Measurements from ENCODE around the gene SLC25A48.
A peak's percentile ranks its signal among the peaks of the same experiment; 100 is the strongest.

SLC25A48 gene

GRCh38 chr5:135886136-135886535 is 51.7 kb downstream of the SLC25A48 start:
- DNase-seq, result no peak

DNA sequence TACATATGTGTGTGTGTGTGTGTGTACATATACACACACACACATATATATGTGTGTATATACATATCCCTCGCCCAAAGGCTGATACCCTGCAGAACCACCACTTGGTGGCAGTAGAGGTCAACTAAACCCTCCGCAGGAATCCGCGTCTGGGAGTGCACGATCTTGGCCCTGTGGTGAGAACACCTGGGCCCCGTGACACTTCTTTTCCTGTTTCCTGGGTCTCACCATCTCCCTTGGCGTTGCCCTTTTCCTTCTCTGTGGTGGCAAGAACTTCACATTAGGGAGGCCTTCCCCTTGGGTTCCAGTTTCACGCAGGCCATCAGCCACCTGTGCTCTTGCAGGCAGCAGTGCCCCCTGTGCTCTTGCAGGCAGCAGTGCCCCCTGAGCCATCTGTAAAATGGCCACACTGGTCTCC is 53.0 kb downstream of the SLC25A48 start:
- DNase-seq, result peak; percentile 55

DNA sequence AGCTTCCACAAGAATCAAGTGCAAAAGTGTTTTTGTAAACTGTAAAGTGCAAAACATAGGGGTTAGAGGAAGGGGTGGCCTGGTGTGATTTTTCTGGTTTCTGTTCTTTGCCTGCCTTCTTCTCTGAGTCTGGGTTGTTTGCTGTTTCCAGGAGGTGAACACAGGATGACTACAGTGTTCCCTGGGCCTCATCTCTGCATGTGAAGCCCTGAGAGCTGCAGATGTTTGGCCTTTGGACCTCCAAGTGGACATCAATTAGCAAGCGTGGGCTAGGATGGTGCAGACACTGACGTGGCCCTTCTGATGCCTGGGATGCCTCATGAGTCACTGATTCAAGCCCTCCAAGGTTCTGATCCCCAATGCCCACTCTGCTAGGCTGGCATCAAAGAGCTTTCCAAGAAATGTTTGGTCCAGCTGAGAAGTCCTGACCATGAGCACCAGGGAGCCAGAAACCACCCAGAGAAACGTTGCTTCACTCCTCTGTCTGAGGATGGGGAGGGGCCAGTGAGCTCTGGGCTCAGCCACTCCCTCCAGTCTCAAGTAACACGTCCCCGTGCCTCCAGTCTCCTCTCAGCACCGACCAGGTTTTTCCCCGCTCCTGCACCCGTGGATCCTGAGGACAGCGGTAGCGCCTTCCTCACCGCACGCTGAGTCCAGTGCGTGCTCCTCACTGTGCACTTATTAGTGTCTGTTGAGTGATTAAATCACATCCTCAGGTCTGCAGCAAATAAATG is 53.6 kb downstream of the SLC25A48 start:
- no peak for DNase-seq

- no peak for DNase-seq
These were observed 55.8 kb downstream of the SLC25A48 start for GRCh38 chr5:135890296-135890695.

DNA sequence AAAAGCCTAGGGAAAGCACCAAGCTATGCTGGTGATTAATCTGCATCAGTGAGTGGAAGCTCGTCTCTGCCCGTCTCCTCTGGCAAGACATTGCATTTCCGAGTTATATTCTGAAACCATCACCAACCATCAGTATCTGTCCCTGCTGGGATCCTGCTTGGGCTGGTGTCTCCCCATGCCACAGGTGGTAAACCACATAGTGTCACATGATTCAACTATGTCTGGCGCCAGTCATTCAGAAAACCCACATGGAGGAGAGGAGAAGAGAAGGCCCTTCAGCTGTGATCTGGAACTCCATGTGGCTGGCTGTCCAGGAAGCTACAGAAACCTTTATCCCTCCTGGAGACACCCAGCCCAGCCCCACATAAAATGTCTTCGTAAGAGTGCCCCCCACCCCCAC is 56.4 kb downstream of the SLC25A48 start:
- DNase-seq, result no peak

DNA sequence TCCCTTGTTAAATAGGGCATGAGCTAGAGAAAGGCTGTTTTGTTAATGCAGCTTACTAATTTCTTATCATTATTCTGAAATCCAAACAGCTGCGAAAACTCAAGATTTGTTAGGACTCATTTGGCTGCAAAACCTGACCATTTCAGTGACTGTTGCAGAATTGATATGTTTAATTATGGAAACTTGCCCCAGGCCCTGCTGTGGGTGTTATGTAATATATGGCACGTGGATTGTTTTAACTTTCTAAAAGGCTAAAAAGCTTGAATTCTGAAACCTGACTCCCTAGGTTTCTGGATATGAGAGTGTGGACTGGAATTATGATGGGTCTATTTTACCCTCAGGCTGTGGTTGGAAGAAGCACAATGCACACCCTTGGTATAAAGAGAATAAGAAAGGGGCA is 56.8 kb downstream of the SLC25A48 start:
- no peak for DNase-seq

DNA sequence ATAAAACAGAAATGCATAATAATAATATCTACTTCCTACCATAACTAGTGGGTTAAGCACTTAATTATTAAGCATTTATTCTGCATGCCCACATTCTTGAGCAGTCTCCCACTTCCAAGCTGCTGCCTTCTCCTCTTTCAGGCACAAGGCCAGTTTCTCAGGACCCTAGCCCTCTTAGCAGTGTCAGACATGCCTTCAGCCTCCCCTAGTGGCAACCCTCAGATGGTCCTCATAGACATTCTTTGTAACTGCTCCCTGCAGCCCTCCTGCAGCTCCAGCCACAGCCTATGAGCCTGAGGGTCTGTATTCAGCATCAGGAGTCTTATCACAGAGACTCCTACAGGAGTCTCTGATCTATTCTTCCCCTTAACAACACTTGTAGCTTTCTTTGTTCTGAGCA is 57.3 kb downstream of the SLC25A48 start:
- DNase-seq, result no peak

GRCh38 chr5:135894276-135894675 is 59.8 kb downstream of the SLC25A48 start:
- no peak for DNase-seq

DNA sequence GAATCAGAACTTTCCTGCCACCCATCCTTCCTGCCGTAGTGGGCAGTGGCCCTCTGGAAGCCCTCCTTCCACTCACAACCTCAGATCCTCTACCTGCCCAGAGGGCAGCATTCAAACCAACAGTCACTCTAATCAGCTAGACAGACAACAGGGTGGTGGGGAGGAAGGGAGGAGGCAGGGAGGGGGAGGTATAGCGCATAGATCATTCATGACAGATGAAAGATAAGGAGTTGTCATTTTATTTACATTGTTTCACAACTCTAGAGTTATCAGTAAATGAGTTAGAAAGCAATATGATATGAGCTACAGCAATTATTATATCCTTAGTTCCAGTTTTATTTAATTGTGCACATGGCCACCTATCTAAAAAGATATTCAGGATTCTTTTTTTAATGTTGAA is 60.3 kb downstream of the SLC25A48 start:
- no peak for DNase-seq

- DNase-seq, result no peak
These were observed 61.1 kb downstream of the SLC25A48 start, which contains the start of gene IL9 for GRCh38 chr5:135895474-135896006. Gene IL9 (minus strand): TSS chr5:135895841. CDS start chr5:135895816, 25 bp downstream.

GRCh38 chr5:135898651-135899050 is 64.2 kb downstream of the SLC25A48 start:
- DNase-seq, result no peak

DNA sequence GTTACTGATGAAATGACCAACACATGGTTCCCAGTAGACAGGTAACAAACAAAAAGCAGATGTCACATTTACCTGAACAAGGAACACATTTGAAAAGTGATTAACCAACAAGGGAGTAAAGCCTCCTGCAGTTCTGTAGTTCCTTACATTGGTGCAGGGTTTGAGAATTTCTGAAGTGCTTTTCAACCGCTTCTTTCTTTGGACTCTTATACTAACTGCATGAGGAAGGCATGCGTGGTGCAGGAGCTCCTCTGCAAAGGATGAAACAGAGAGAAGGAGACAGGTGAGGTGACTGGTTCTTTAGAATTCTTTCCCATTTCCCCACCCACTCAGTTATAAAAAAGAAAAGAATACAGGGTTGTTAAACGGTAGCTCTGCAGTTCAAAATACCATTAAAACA is 65.8 kb downstream of the SLC25A48 start:
- no peak for DNase-seq

GRCh38 chr5:135901633-135902032 is 67.2 kb downstream of the SLC25A48 start:
- no peak for DNase-seq

DNA sequence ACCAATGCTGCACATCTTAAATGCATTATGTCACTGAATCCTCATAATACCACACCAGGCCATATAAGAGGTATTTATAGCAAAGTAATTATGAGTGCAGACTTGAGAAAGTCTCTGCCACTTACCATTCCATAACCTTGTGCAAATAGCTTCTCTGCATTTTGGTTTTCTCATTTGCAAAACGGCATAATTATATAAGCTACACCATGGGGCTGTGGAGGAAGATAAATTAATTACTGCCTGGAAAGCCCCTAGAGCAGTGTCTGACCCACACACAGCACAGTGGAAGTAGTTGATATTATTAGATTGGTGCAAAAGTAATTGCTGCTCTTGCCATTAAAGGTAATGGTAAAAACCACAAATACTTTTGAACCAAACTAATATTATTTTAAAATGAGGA is 70.7 kb downstream of the SLC25A48 start:
- DNase-seq, result no peak

DNA sequence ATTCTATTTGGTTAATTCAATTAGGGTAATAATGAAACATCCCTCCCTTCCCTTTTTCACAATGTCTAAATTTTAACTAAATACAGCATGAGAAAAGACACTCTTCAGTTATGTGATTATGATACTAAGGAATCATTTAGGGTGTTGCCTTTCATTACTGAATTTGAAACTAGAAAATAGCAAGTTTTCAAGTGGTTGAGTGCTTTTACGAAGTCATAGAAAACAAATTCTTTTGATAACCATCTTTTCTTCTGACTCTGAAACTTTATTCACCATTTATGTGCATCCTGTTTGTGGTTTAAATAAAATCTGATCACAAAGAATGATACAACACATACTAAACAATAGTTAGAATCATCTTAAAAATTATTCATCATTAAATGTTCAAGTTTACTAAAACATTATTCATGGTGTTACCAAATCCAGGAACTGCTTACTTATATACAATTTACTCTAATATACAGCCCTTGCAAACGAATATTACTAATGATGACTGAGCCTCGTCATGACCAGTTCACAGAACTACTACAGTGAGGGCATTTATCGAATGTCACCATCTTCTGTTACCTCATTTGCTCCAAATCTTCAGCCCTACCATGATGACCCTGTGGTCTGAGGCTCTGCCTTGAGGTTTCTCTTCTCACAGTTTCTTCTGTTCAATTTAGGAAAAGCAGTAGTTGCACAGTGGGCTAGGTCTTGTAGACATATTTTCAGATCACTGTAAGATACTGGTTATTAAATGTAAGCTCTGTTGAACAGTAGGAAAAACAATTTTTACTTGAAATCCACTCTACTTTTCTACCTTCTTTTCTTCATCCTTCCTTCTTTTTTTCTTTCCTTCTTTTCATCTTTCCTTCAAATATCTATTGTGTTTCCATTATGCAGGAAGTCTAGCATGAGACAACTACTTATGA is 79.5 kb downstream of the SLC25A48 start:
- DNase-seq, result no peak

- no peak for DNase-seq
These were observed 81.1 kb downstream of the SLC25A48 start for GRCh38 chr5:135915466-135916001.

DNA sequence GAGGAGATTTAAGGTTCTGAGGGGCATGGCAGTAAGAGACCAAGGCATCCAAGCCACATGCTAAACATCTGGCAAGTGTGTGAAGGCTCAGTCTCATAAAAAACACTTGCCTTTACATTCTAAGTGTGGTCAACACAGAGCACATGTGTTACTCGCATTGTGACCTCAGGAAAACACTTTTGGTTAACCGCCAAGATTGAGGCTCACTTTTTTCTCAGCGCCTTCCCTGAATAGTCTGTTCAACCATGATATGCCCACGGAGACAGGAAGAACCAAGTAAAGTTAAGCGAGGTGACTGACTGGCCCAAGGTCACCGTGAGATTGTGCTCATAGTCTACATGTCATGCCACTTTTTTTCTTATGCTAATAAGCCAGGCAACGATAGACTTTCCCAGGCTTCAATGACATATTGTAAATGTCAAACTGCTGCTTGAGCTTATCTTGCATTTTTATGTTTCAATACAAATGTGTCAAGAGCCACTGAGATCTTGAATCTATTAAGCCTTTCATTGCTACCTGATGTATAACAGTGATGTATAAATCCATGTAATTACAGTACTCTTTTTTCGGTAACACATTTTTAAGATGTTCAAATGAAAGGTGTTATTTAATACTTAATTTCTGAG is 82.3 kb downstream of the SLC25A48 start:
- no peak for DNase-seq

GRCh38 chr5:135920199-135920598 is 85.7 kb downstream of the SLC25A48 start:
- DNase-seq, result no peak

DNA sequence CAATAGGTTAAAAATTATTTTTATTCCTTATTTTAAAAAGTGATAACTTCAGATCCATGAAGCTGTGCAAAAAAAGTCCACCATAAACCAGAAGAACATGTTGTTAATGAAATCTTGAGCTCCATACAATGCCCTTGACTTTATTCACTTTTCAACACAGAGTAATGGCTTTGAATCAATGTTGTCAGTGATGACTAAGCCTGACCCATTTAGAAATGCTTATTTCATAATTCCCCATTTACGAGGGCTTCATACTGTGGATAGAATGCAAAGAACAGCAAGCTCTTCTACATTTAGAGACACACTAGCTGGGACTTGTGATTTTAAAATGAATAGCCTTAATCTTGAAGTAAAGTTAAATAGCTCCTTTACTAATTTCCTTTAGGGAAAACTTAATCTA is 86.9 kb downstream of the SLC25A48 start:
- no peak for DNase-seq

DNA sequence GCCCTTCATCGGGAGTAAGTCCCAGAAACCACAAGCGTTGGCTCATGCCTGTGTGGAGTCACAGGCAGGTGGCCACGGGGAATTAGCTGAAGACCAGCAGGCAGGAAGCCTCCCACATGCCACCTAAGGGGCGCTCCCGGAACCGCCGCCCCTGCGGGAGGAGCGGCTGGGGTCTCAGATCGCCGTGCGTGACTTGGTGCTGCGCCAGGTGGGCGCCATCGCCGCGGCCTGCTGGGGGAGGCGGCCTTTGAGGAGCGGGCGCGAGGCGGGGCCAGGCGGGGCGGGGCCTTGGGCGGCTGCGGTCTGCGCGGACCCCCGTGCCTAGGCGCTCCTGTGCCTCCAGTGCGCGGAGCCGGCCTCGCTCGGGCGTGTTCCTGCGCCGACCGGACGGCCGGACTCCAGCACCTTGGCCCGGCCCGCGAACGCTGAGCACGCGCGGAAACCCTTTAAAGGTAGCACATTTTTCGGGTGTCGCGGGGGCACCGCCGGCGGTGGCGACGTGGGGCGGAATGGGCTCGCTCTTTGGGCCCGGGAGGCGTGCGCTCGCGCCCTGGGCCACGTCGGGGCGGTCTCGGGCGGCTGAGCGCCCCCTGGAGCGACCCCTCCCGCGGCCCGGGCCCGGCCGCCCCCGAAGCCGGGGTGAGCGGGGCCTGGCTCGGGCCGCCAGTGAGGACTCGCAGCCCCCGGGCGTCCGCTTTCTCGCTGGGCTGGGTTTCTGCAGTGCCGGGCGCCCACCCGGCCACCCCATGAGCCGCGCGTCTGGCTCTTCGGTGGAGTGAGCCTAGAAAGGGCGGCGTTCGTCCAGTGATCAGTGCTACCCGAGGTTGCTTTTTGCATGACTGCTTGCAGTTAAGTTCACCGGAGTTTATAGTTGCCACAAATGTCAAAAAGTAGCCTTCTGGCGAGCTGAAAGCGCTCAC is 95.8 kb downstream of the SLC25A48 start:
- peak; percentile 3 for DNase-seq

DNA sequence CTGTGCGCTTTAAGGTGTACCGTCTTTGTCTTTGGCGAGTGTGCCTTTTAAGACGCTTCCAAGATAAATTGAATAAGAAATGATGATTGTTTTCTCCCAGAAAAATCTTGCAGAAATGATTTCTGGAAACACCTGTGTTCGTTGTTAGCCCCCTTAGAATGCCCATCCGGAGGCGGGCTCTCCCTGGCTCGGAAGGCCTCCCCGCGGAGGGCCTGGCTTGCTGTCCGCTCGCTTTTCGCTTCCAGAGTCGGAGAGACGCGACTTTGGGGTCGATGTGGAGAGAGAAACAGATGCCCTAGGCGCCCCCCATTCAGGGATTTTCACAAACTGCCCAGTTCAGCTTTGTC is 96.5 kb downstream of the SLC25A48 start:
- DNase-seq, result no peak

GRCh38 chr5:135934939-135935338 is 100.5 kb downstream of the SLC25A48 start:
- DNase-seq, result no peak

Data from NCI-H2029 (cell line).